Upper lobe of right lung (tissue), 1 donor: Measurements from ENCODE around the gene KDR. TPM values are rescaled to one million over a fixed set of nuclear protein-coding genes. Genes with fewer than 3 reads are reported as not detected.

Source experiments
- ATAC-seq: fragments of 200-7000 bp; cut with Tn5 transposase; one replicate; pipeline ENCODE4 v1.9.1; 2020; ENCODE audit warnings: mild to moderate bottlenecking, moderate library complexity
- DNase-seq: peaks from one replicate; pipeline ENCODE4 v3.0.0-alpha.2; 2020
- H3K27ac ChIP-seq: fragments of 200-600 bp; one replicate; pipeline ENCODE4 v1.8.0; 2022
- H3K27me3 ChIP-seq: fragments of 200-600 bp; one replicate; pipeline ENCODE4 v1.8.0; 2022; ENCODE audit warnings: mild to moderate bottlenecking
- H3K36me3 ChIP-seq: fragments of 200-600 bp; one replicate; pipeline ENCODE4 v1.8.0; 2022
- H3K4me1 ChIP-seq: fragments of 200-600 bp; one replicate; pipeline ENCODE4 v1.8.0; 2022
- H3K4me3 ChIP-seq: fragments of 200-600 bp; one replicate; pipeline ENCODE4 v1.8.0; 2022; ENCODE audit warnings: mild to moderate bottlenecking
- H3K9me3 ChIP-seq: fragments of 200-600 bp; one replicate; pipeline ENCODE4 v1.8.0; 2022
- CTCF ChIP-seq: fragments of 200-600 bp; IDR thresholded peaks from one replicate; pipeline ENCODE4 v1.8.0; 2022; ENCODE audit warnings: antibody characterized with exemption
- intact Hi-C: fragments of 100-400 bp; cut with DNase I; formaldehyde crosslinking; loops from one replicate; pipeline ENCODE4 v1.11.0; 2022
- total RNA-seq: library from RNA; stranded (reverse); fragmentation: NEBNext Ultra II Directional; extraction: Animal tissue kit (Norgen Biotek cat#: 25700); gene quantifications from one replicate; pipeline ENCODE4 v1.2.1, GENCODE V29; 2021
- donor health status: DM: no; HTN: yes; CAD: no; lungs with severe emphysema.

KDR gene
- total RNA-seq, 1 donor from 2014 or later = 48.6 TPM

GRCh38 chr4:55074386-55074785 lies 51.0 kb downstream of the KDR start:
- no peaks in the 10 kb centered on the region for H3K9me3 ChIP-seq
- no peak for ATAC-seq
- intact Hi-C loops = no loop called here
- no peaks in the 10 kb centered on the region for H3K27me3 ChIP-seq
- H3K4me3 ChIP-seq = no peak overlapping the region
- H3K36me3 ChIP-seq = no peaks in the 10 kb centered on the region
- no peak overlapping the region for H3K27ac ChIP-seq
- no peaks in the 10 kb centered on the region for H3K4me1 ChIP-seq
- DNase-seq = no peak
- TF ChIP-seq CTCF = no peak

- TF ChIP-seq CTCF = no peak
- Histone ChIP-seq H3K27ac (no peak overlapping the region), H3K9me3 (no peaks in the 10 kb centered on the region), H3K36me3 (no peaks in the 10 kb centered on the region), H3K4me3 (no peak overlapping the region), H3K4me1 (no peaks in the 10 kb centered on the region), H3K27me3 (no peaks in the 10 kb centered on the region)
- DNase-seq = no peak
- ATAC-seq = no peak
- intact Hi-C loops = no loop called here
These were observed 53.4 kb downstream of the KDR start for GRCh38 chr4:55071951-55072350.

- Histone ChIP-seq H3K9me3 (no peaks in the 10 kb centered on the region), H3K27me3 (no peaks in the 10 kb centered on the region), H3K27ac (no peak overlapping the region), H3K36me3 (no peaks in the 10 kb centered on the region), H3K4me3 (no peak overlapping the region), H3K4me1 (no peaks in the 10 kb centered on the region)
- ATAC-seq (peak; percentile 81), DNase-seq (no peak)
- intact Hi-C loops = no loop called here
- TF ChIP-seq CTCF = no peak
These were observed 56.1 kb downstream of the KDR start for GRCh38 chr4:55069248-55069647.

GRCh38 chr4:55068522-55068921 lies 56.9 kb downstream of the KDR start:
- Histone ChIP-seq H3K27me3 (no peaks in the 10 kb centered on the region), H3K9me3 (no peaks in the 10 kb centered on the region), H3K27ac (no peak overlapping the region), H3K36me3 (no peaks in the 10 kb centered on the region), H3K4me1 (no peaks in the 10 kb centered on the region), H3K4me3 (no peak overlapping the region)
- intact Hi-C loops = no loop called here
- TF ChIP-seq CTCF = no peak
- ATAC-seq (no peak), DNase-seq (no peak)

GRCh38 chr4:55066018-55066417 lies 59.4 kb downstream of the KDR start:
- H3K36me3 ChIP-seq = no peaks in the 10 kb centered on the region
- no peaks in the 10 kb centered on the region for H3K27me3 ChIP-seq
- no peak for DNase-seq
- intact Hi-C loops = no loop called here
- H3K27ac ChIP-seq = no peak overlapping the region
- no peak for ATAC-seq
- no peak overlapping the region for H3K4me3 ChIP-seq
- TF ChIP-seq CTCF = no peak
- no peaks in the 10 kb centered on the region for H3K4me1 ChIP-seq
- no peaks in the 10 kb centered on the region for H3K9me3 ChIP-seq

- Histone ChIP-seq H3K4me3 (no peak overlapping the region), H3K9me3 (no peaks in the 10 kb centered on the region), H3K4me1 (no peaks in the 10 kb centered on the region), H3K27ac (no peak overlapping the region), H3K36me3 (no peaks in the 10 kb centered on the region), H3K27me3 (no peaks in the 10 kb centered on the region)
- TF ChIP-seq CTCF = no peak
- intact Hi-C loops = no loop called here
- no peak for ATAC-seq
- DNase-seq = no peak
These were observed 69.9 kb downstream of the KDR start for GRCh38 chr4:55055529-55055928.
